BJ (cell line): ENCODE results near the gene HAUS5. TPM values are rescaled to one million over a fixed set of nuclear protein-coding genes. Genes with fewer than 3 reads are reported as not detected.
A peak's percentile ranks its signal among the peaks of the same experiment; 100 is the strongest.

Experiments used
- CTCF ChIA-PET: fragments of 350-600 bp; formaldehyde crosslinking; extraction: SDS; loops from one replicate; lab custom pipeline; 2021; ENCODE audit warnings: antibody characterized with exemption, inconsistent platforms; lab: Yijun Ruan, JAX
- POLR2A ChIA-PET: fragments of 300-600 bp; sonication (Branson Sonifier 250); formaldehyde crosslinking; extraction: SDS; loops from one replicate; lab custom pipeline; 2021; ENCODE audit warnings: antibody characterized with exemption; lab: Charles Lee
- DNase-seq: peaks from one replicate; pipeline ENCODE4 v3.0.0-alpha.2; 2011; ENCODE audit warnings: low read depth
- H3K27me3 ChIP-seq: 2 replicates; pipeline ENCODE4 v1.6.0; 2011; ENCODE audit warnings: low read length; ENCODE audit not compliant: control insufficient read depth, insufficient read depth
- H3K36me3 ChIP-seq: 2 replicates; pipeline ENCODE4 v1.5.1; 2011; ENCODE audit warnings: low read length; ENCODE audit not compliant: control insufficient read depth, insufficient read depth
- H3K4me3 ChIP-seq: 2 replicates; pipeline ENCODE4 v1.5.1; 2011; ENCODE audit warnings: low read depth, mild to moderate bottlenecking, control low read depth, low read length
- polyA plus RNA-seq: library from polyadenylated mRNA; depleted of rRNA; stranded (reverse); fragments of >200 nt; gene quantifications from 2 replicates; pipeline ENCODE4 v1.2.3, GENCODE V29; 2011
- TF ChIP-seq, protein P1 (sequence below): IDR thresholded peaks from 2 replicates; pipeline ENCODE4 v1.5.1; 2011; ENCODE audit warnings: low read depth, mild to moderate bottlenecking, control low read depth, inconsistent platforms, low read length, moderate library complexity; ENCODE audit not compliant: insufficient read depth

HAUS5 gene
- polyA plus RNA-seq, 1 experiment: 3.9 TPM

DNA sequence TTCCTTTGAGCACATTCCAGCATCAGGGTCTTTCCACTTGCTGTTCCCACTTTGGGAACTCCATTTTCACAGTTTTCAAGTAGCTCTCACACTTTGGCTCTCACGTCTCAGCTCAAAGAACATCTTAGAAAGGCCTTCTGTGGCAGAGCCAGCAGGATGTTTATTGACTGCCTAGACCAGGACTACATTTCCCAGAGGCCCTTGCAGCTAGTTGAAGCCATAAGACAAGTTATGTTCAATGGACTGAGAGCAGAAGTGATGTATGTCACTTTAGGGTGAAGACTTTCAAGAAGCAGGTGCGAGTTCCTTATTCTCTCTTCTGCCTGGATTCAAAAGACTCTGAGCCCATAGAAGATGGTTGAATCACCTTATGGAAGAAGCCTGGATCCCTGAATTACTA, 4.3 kb upstream of the HAUS5 start:
- ChIA-PET CTCF (interaction anchor here (0.9 to 2.0 kb wide), 2 partner anchors 16 to 98 kb away, joined by 3 to 5 read pairs; no protein-coding TSS in a partner anchor), POLR2A (no interaction called here)

DNA sequence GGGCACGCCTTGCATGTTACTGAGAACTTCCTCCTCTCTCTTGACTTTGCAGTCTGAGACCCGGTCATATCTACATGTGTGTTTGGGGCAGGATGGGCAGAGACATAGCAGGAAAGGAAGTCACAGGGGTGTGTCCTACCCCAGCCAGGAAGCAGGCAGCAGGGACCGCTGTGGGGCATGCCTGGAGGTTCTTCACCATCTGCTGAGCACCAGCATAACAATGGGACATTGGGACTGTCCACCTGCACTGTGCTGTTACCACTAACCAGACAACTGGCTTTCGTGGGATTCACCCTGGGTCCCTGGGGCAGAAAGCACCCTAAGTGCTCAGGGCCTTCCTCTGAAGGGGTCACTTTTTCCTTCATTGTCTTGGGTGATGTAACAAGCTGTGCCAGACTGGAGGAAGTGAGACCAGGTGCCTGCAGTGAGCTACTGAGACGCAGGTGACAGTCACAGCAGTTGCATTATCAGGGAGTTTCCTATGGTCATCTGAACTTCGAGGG, 2.6 kb upstream of the HAUS5 start:
- Histone ChIP-seq H3K36me3 (no peaks in the 10 kb centered on the region), H3K4me3 (no peak overlapping the region), H3K27me3 (0 out of 2 replicates have a peak, but pooled peaks cover 1% of the 10 kb centered on the region)
- no peak for DNase-seq
- TF ChIP-seq, protein P1, sequence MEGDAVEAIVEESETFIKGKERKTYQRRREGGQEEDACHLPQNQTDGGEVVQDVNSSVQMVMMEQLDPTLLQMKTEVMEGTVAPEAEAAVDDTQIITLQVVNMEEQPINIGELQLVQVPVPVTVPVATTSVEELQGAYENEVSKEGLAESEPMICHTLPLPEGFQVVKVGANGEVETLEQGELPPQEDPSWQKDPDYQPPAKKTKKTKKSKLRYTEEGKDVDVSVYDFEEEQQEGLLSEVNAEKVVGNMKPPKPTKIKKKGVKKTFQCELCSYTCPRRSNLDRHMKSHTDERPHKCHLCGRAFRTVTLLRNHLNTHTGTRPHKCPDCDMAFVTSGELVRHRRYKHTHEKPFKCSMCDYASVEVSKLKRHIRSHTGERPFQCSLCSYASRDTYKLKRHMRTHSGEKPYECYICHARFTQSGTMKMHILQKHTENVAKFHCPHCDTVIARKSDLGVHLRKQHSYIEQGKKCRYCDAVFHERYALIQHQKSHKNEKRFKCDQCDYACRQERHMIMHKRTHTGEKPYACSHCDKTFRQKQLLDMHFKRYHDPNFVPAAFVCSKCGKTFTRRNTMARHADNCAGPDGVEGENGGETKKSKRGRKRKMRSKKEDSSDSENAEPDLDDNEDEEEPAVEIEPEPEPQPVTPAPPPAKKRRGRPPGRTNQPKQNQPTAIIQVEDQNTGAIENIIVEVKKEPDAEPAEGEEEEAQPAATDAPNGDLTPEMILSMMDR: no peak
- POLR2A ChIA-PET: no interaction called here
- CTCF ChIA-PET: no interaction called here

More for the DNA sequence above, 4.3 kb upstream of the HAUS5 start:
- no peak for DNase-seq
- no peak overlapping the region for H3K4me3 ChIP-seq
- no peaks in the 10 kb centered on the region for H3K36me3 ChIP-seq
- TF ChIP-seq, protein P1: no peak
- 0 out of 2 replicates have a peak, but pooled peaks cover 1% of the 10 kb centered on the region for H3K27me3 ChIP-seq

DNA sequence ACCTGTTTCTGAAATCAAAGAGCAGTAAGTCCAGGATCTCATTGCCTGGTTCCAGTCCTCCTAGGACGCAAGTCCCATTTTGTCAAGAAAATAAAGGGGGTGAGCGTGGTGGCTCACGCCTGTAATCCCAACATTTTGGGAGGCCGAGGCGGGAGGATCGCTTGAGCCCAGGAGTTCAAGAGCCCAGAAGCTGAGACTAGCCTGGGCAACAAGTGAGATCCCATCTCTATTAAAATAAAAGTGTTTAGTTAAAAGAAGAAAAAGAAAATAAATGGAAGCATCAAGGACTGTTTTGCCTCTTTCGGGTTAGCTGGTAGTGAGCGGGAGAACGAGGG, 344 bp upstream of the HAUS5 start:
- Histone ChIP-seq H3K4me3 (peak overlapping the region; percentile 93), H3K27me3 (0 out of 2 replicates have a peak, but pooled peaks cover 1% of the 10 kb centered on the region), H3K36me3 (no peaks in the 10 kb centered on the region)
- TF ChIP-seq, protein P1: no peak
- ChIA-PET POLR2A (no interaction called here), CTCF (interaction anchor here (0.9 to 1.6 kb wide), 3 partner anchors 15 to 259 kb away, joined by 3 to 5 read pairs (median 4); no protein-coding TSS in a partner anchor)
- DNase-seq: no peak

DNA sequence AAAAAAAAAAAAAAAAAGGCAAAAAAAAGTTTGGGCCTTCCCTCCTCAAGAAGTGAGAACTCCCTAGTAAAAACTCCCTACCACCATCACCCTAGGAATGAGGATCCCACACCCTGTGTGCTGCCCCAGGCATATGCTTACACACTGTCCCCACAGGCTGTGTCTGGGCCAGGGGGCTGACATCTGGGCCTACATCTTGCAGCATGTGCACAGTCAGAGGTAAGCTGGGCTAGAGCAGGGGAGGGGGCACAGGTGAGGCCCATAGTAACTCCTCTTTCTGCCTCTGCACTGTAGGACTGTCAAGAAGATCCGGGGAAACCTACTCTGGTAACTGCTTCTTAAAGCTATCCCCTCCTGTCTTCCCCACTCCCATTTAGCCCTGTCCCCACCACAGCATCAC, 1.0 kb downstream of the HAUS5 start:
- ChIA-PET CTCF (interaction anchor here (1.6 kb wide), 1 partner anchor 65 kb away, joined by 5 read pairs; no protein-coding TSS in a partner anchor), POLR2A (no interaction called here)
- no peak for DNase-seq
- TF ChIP-seq, protein P1: no peak
- Histone ChIP-seq H3K4me3 (no peak overlapping the region), H3K27me3 (0 out of 2 replicates have a peak, but pooled peaks cover 1% of the 10 kb centered on the region), H3K36me3 (no peaks in the 10 kb centered on the region)

DNA sequence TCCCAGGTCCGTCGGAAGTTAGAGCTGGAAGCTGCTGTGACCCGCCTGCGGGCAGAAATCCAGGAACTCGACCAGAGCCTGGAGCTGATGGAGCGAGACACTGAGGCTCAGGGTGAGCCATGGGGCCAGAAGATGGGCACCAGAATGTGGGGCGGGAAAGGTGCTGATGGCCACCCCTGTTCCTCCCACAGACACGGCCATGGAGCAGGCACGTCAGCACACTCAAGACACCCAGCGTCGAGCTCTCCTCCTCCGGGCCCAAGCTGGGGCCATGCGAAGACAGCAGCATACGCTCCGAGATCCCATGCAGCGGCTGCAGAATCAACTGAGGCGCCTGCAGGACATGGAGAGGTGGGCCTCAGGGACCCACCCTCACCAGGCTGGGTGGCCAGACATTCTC, 2.5 kb downstream of the HAUS5 start:
- CTCF ChIA-PET: no interaction called here
- POLR2A ChIA-PET: no interaction called here
- DNase-seq: no peak
- TF ChIP-seq, protein P1: no peak
- Histone ChIP-seq H3K4me3 (no peak overlapping the region), H3K36me3 (no peaks in the 10 kb centered on the region), H3K27me3 (no peaks in the 10 kb centered on the region)
